Activated T-helper 1 cell treated with Interleukin-2 at 50 U/mL for 16 hours (primary cell): ENCODE data around the gene WNT5A.

Source experiments
- DNase-seq: peaks from one replicate; pipeline ENCODE4 v3.0.0-alpha.2; 2020; ENCODE audit warnings: low read depth

The WNT5A gene

GRCh38 chr3:55481744-55482495 lies 5.2 kb downstream of the WNT5A start:
- DNase-seq, result no peak

DNA sequence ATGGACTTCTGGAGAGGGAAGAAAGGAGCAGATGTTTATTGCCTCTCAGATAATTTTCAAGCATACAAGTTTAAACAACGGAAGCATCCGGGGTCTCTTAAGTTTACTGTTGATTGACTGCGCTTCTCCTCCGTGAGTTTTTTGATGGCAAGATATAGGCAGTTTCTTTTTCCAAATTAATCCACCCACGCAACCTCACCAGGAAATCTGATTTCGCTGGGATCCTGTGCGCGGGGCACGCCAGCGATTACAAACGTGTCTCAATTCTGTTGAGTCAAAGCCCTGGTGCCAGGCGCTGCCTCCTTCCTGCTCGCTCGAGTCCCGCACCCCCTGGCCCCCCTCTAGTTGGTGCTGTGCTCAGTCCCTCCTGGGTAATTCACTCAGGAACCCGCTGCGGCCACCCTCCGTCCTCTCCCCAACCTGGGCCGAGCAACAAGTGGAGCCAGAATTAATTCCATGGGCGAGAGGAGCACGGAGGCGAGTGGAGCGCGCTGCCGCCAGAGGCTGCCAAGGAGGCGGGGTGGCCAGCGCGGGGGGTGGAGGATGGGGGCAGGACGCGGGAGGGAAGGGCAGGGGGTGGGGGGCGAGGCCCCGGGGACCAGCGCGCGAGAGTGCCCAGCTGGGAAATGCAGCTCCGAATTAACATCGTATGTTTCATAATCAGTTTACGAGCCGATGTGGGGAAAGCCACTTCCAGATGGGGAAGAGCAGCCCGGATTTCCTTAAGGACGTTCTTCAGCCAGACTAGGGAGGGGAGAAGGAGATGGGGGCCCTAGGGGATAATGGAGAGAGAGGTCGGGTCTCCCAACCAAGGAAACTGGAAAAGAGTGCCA lies 6.0 kb downstream of the WNT5A start:
- DNase-seq, result no peak

DNA sequence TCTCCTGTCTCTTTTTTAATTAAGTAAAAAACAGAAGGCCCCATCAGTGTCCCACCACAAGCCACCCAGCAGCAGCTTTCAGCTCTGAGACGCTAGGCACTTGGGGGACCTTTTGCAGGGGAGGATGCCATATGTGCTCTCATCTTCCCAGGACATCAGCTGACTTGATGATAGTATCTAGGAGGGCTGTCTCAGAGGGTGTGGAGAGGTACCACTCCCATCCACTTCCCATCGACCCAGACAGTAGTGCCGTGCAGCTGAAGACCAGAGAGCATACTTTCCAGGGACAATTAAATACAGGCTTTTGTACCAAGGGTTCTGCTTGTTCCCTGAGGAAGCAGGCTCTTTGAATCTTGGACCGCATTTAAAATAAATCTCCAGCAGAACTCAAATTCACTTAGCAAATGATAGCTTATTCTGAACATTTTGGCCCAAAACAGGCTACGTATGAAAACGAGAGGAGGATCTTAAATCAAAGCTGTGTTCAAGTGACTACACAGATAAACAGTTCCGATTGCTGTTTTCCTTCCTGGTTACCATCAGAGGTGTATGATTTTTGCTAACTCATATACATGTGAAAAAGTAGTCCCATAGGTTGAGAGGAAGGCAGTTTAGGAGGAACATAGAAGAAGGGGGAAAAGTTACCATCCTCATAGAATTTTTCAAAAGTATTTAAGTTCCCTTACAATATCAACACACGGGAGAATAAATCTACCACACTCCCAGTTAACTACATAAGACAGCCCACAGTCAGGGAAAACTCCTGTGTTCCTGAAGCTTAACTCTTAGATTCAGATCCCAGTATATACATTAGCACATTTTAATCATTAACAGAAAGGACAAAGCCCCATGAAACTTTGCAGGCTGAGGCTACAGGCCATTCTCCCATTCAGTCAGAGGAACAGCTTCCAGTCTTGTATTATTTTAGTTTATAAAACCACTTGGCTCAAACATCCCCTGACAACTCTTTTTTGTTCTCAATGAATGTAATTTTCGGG lies 9.5 kb downstream of the WNT5A start:
- no peak for DNase-seq

- no peak for DNase-seq
These were observed 10.6 kb downstream of the WNT5A start for GRCh38 chr3:55476515-55476914.

GRCh38 chr3:55474213-55474632 lies 12.9 kb downstream of the WNT5A start:
- no peak for DNase-seq

GRCh38 chr3:55473788-55474187 lies 13.3 kb downstream of the WNT5A start:
- DNase-seq, result no peak

DNA sequence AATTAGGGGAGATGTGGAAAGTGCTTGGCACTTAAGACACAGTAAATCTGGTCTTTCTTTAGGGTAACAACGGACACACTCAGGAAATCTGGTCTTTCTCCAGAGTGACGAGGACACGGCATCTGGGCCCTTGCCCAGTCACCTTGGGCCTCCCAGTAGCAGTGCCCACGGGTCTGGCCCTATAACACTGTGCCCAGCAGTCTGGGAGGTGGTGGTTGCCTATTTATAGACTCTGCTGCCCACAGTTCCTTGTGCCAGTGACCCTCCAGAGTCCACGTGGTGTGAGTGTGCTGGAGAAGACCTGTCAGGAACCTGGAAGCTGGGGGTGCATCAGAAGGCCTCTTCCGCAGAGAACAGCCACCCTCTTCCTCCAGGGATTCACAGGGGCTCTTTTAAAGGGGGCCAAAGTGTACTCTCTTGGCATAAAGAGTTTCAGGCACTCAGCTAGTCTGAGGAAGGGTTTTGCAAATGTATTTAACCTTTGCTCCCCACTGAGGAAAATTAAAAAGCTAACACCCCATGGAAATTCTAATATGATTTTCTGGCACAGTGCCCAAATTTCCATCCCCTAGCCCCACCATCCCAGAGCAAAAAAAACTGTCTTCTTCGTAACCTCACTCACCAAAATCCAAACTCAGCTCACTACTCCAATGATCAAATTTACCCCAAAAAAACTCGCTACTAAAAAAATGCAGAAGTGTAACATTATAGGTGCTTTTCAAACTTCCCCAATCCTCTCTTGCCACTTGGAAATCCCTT lies 15.4 kb downstream of the WNT5A start:
- no peak for DNase-seq

DNA sequence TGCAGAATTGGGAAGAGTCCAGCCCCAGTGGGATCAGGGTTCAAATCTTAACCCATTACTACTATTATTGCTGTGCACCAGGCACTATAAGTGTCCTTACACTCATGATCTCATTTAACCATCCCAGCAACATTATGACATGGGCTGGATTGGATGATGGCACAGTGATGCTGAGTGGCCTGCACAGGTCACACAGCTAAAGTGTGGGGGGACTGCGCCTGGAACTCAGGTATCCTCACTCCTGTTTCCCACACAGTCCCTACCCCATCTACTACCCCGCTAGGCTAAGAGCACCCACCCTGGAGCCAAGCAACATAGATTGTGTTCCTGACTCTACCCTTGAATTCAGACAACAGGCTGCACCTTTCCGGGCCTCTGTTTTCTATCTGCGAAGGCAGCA lies 16.0 kb downstream of the WNT5A start:
- DNase-seq, result no peak

- no peak for DNase-seq
These were observed 17.1 kb downstream of the WNT5A start for GRCh38 chr3:55469957-55470526.

GRCh38 chr3:55468251-55468650 lies 18.9 kb downstream of the WNT5A start:
- DNase-seq, result no peak

GRCh38 chr3:55467099-55467498 lies 20.0 kb downstream of the WNT5A start:
- no peak for DNase-seq

DNA sequence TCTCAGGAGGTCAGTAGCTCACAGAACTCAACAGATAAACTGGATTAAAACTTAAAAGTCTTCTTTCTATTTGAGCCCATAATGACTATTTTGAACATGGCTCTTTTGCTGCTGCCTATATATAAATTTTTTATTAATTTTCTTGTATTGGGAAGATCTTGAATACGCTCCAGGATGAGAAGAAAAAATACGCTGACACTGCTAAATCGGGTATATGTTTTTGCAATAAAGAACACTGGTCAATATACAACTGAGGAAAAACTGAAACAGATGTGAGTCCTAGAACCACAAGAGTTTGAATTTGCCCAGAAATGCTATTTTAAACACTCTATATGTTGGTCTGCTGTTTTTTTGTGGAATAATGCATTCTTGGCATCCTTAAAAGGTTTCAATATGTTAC lies 20.6 kb downstream of the WNT5A start:
- no peak for DNase-seq

DNA sequence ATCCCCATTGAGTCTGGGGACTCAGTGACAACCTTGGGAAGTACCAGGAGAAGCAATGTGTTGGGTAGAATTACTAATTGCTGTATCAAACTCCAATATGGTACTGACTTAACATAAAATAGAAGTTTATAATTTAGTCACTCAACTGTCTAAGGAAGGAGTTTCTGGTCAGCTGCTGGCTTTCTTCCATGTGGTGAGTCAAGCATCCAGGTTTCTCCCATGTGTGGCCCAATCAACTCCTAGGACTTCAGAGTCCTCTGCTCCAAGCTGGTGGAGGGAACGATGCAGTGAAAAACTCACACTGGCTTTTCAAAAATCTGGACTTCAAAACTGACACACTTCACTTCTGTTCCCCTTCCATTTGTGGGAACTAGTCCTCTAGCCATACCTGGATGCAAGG lies 25.2 kb downstream of the WNT5A start:
- no peak for DNase-seq

DNA sequence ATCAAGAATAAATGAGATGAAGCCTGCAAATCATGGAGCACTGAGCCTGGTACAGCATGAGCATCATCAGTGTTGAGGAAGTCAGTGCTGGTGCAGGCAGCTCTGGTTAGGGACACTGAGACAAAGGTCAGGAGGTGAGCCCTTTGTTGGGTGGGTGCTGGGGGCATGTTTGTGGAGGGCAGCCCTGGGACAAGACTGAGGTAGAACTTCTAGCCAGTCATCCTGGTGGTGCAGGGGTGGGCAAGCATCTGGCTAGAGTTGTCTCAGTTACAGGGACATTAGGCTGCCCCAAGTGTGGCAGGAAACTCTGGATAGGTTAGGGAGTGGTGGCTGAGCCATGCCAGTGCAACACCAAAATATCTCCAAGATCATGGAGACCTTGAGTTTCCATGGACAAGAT lies 27.3 kb downstream of the WNT5A start:
- no peak for DNase-seq

- DNase-seq, result no peak
These were observed 28.8 kb downstream of the WNT5A start for GRCh38 chr3:55458181-55458790.

- no peak for DNase-seq
These were observed 31.2 kb downstream of the WNT5A start for GRCh38 chr3:55455915-55456314.

- DNase-seq, result no peak
These were observed 32.5 kb downstream of the WNT5A start for GRCh38 chr3:55454611-55455010.

GRCh38 chr3:55453886-55454496 lies 33.1 kb downstream of the WNT5A start:
- DNase-seq, result no peak

GRCh38 chr3:55452886-55453285 lies 34.2 kb downstream of the WNT5A start:
- no peak for DNase-seq

DNA sequence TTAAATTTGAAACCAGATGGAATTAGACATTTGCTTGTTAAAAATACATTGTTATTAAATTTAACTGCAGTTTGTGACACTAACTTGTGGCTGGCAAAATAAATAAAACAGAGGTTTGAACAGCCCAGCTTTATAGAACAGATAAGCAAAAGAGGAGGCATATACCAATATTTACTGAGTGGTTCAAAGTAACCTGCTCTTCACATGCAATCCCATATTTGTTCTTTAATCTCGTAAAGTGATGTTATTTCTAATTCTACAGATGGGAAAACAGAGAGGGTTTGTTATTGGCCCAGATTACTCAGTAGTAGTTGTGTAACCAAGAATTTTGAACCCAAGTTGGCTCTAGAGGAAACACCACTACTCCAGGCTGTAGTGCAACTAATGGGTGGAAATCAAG lies 37.6 kb downstream of the WNT5A start:
- no peak for DNase-seq
